IPS DF 6.9 (cell line): ENCODE measurements around the gene DOCK10.

ENCODE experiments used
- DNase-seq: peaks from one replicate; pipeline ENCODE4 v3.0.0-alpha.2; 2013; ENCODE audit warnings: low read depth, low spot score
- H3K27ac ChIP-seq: one replicate; pipeline ENCODE4 v1.5.1; 2013; ENCODE audit warnings: low read length, control low read depth
- H3K27me3 ChIP-seq: 2 replicates; pipeline ENCODE4 v1.6.1; 2013; ENCODE audit warnings: mild to moderate bottlenecking, low read length; ENCODE audit not compliant: control insufficient read depth, insufficient read depth
- H3K36me3 ChIP-seq: 2 replicates; pipeline ENCODE4 v1.6.1; 2013; ENCODE audit warnings: low read length; ENCODE audit not compliant: control insufficient read depth, insufficient read depth
- H3K4me1 ChIP-seq: 2 replicates; pipeline ENCODE4 v1.6.1; 2013; ENCODE audit warnings: low read length; ENCODE audit not compliant: control insufficient read depth, insufficient read depth
- H3K4me3 ChIP-seq: 2 replicates; pipeline ENCODE4 v1.5.1; 2013; ENCODE audit warnings: mild to moderate bottlenecking, low read length
- H3K9me3 ChIP-seq: 2 replicates; pipeline ENCODE4 v1.6.1; 2013; ENCODE audit warnings: low read length, inconsistent platforms; ENCODE audit not compliant: control insufficient read depth, insufficient read depth
- WGBS: extraction: QIAGEN DNeasy Blood & Tissue Kit; methylation state at CpG from one replicate; pipeline ENCODE4 v1.1.7; 2013; ENCODE audit warnings: mixed read lengths, missing lambda C conversion rate; ENCODE audit not compliant: insufficient read length, insufficient coverage; 5-methylcytosine and 5-hydroxymethylcytosine counted together

The DOCK10 gene

GRCh38 chr2:224786848-224787247 lies 255.4 kb downstream of the DOCK10 start:
- H3K4me3 ChIP-seq = no peak overlapping the region
- no peak for DNase-seq
- no CpG with 5 or more reads among the region's 7 CpGs for WGBS
- no peaks in the 10 kb centered on the region for H3K36me3 ChIP-seq
- no peaks in the 10 kb centered on the region for H3K27me3 ChIP-seq
- H3K4me1 ChIP-seq = no peaks in the 10 kb centered on the region
- no peaks in the 10 kb centered on the region for H3K9me3 ChIP-seq
- no peak overlapping the region for H3K27ac ChIP-seq

- Histone ChIP-seq H3K4me3 (no peak overlapping the region), H3K4me1 (no peaks in the 10 kb centered on the region), H3K36me3 (no peaks in the 10 kb centered on the region), H3K9me3 (no peaks in the 10 kb centered on the region), H3K27me3 (no peaks in the 10 kb centered on the region), H3K27ac (no peak overlapping the region)
- DNase-seq = no peak
Observed at GRCh38 chr2:224781400-224781799, 260.9 kb downstream of the DOCK10 start.

GRCh38 chr2:224780823-224781222 lies 261.4 kb downstream of the DOCK10 start:
- no peak for DNase-seq
- WGBS = no CpG with 5 or more reads among the region's 7 CpGs
- H3K4me3 ChIP-seq = no peak overlapping the region
- H3K36me3 ChIP-seq = no peaks in the 10 kb centered on the region
- H3K4me1 ChIP-seq = no peaks in the 10 kb centered on the region
- H3K27me3 ChIP-seq = no peaks in the 10 kb centered on the region
- no peaks in the 10 kb centered on the region for H3K9me3 ChIP-seq
- H3K27ac ChIP-seq = no peak overlapping the region

GRCh38 chr2:224780106-224780505 lies 262.2 kb downstream of the DOCK10 start:
- H3K27ac ChIP-seq = no peak overlapping the region
- H3K36me3 ChIP-seq = no peaks in the 10 kb centered on the region
- no CpG with 5 or more reads among the region's 2 CpGs for WGBS

GRCh38 chr2:224778474-224778877 lies 263.8 kb downstream of the DOCK10 start:
- no peak overlapping the region for H3K4me3 ChIP-seq
- no peak overlapping the region for H3K27ac ChIP-seq
- no peaks in the 10 kb centered on the region for H3K36me3 ChIP-seq
- peak; percentile 5 for DNase-seq
- H3K27me3 ChIP-seq = no peaks in the 10 kb centered on the region
- no CpG with 5 or more reads among the region's 3 CpGs for WGBS
- no peaks in the 10 kb centered on the region for H3K9me3 ChIP-seq
- H3K4me1 ChIP-seq = no peaks in the 10 kb centered on the region

More at GRCh38 chr2:224780106-224780505, 262.2 kb downstream of the DOCK10 start:
- DNase-seq = no peak
- Histone ChIP-seq H3K4me1 (no peaks in the 10 kb centered on the region), H3K4me3 (no peak overlapping the region), H3K27me3 (no peaks in the 10 kb centered on the region), H3K9me3 (no peaks in the 10 kb centered on the region)

- no peaks in the 10 kb centered on the region for H3K4me1 ChIP-seq
- DNase-seq = no peak
- no peaks in the 10 kb centered on the region for H3K9me3 ChIP-seq
- H3K27ac ChIP-seq = no peak overlapping the region
- no peaks in the 10 kb centered on the region for H3K36me3 ChIP-seq
- WGBS = no CpG with 5 or more reads among the region's 3 CpGs
- H3K4me3 ChIP-seq = no peak overlapping the region
- H3K27me3 ChIP-seq = no peaks in the 10 kb centered on the region
Observed at GRCh38 chr2:224777559-224777930, 264.7 kb downstream of the DOCK10 start.

- H3K27me3 ChIP-seq = no peaks in the 10 kb centered on the region
- no peaks in the 10 kb centered on the region for H3K36me3 ChIP-seq
- 100% methylated on average over 1 of the region's 6 CpGs for WGBS
- H3K9me3 ChIP-seq = no peaks in the 10 kb centered on the region
- no peak for DNase-seq
- no peak overlapping the region for H3K27ac ChIP-seq
- H3K4me3 ChIP-seq = no peak overlapping the region
- H3K4me1 ChIP-seq = no peaks in the 10 kb centered on the region
Observed at GRCh38 chr2:224776795-224777558, 265.3 kb downstream of the DOCK10 start.

GRCh38 chr2:224775647-224776046 lies 266.6 kb downstream of the DOCK10 start:
- no peak for DNase-seq
- WGBS = no CpG with 5 or more reads among the region's 1 CpG
- no peak overlapping the region for H3K4me3 ChIP-seq
- H3K27ac ChIP-seq = no peak overlapping the region
- no peaks in the 10 kb centered on the region for H3K36me3 ChIP-seq
- H3K27me3 ChIP-seq = no peaks in the 10 kb centered on the region
- no peaks in the 10 kb centered on the region for H3K4me1 ChIP-seq
- no peaks in the 10 kb centered on the region for H3K9me3 ChIP-seq

GRCh38 chr2:224774735-224775134 lies 267.5 kb downstream of the DOCK10 start:
- Histone ChIP-seq H3K27ac (no peak overlapping the region), H3K27me3 (no peaks in the 10 kb centered on the region), H3K36me3 (no peaks in the 10 kb centered on the region), H3K4me3 (no peak overlapping the region), H3K9me3 (no peaks in the 10 kb centered on the region), H3K4me1 (no peaks in the 10 kb centered on the region)
- no CpG with 5 or more reads among the region's 15 CpGs for WGBS
- DNase-seq = no peak

- Histone ChIP-seq H3K4me3 (no peak overlapping the region), H3K36me3 (no peaks in the 10 kb centered on the region), H3K9me3 (no peaks in the 10 kb centered on the region; the same call in 1 of the 2 replicates), H3K27ac (no peak overlapping the region), H3K4me1 (no peaks in the 10 kb centered on the region), H3K27me3 (no peaks in the 10 kb centered on the region)
- DNase-seq = no peak
- WGBS = no CpG with 5 or more reads among the region's 1 CpG
Observed at GRCh38 chr2:224772494-224772893, 269.8 kb downstream of the DOCK10 start.

- Histone ChIP-seq H3K4me3 (no peak overlapping the region), H3K27ac (no peak overlapping the region)
- WGBS = no CpG with 5 or more reads among the region's 6 CpGs
Observed at GRCh38 chr2:224769489-224769888, 272.8 kb downstream of the DOCK10 start.

More at GRCh38 chr2:224769489-224769888, 272.8 kb downstream of the DOCK10 start:
- H3K9me3 ChIP-seq = no peaks in the 10 kb centered on the region; the same call in 1 of the 2 replicates
- no peaks in the 10 kb centered on the region for H3K36me3 ChIP-seq
- H3K27me3 ChIP-seq = no peaks in the 10 kb centered on the region
- DNase-seq = no peak
- H3K4me1 ChIP-seq = no peaks in the 10 kb centered on the region
